Myocyte (in vitro differentiated cells): ENCODE data around the gene SMARCA1. TPM values are rescaled to one million over a fixed set of nuclear protein-coding genes. Genes with fewer than 3 reads are reported as not detected.

ENCODE experiments used
- DNase-seq: peaks from one replicate; pipeline ENCODE4 v3.0.0-alpha.2; 2012; ENCODE audit warnings: low read depth
- total RNA-seq: library from RNA; depleted of rRNA; stranded (reverse); fragments of >200 nt; gene quantifications from 2 replicates; pipeline ENCODE4 v1.2.3, GENCODE V29; 2014

Gene SMARCA1
- total RNA-seq, 1 donor from 2014 or later: 55.8 TPM

DNA sequence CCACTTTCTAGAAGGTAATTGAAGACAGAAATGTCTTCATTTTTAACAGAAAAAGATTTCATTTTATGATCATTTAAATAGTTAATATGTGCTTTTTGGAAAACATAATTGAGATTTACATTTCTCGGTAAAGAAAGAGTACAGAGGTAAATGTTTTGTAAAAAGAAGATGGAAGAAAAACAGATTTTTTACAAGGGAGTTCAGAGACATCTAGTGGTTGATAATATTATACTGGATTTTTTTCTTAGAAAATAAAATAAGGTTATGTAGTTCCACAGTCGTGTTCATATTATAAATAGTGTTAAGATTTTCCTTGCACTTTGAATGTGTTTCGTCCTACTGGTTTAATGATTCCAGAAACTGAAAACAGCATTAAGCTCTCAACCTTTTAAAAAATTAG, 60.6 kb downstream of the SMARCA1 start:
- no peak for DNase-seq

DNA sequence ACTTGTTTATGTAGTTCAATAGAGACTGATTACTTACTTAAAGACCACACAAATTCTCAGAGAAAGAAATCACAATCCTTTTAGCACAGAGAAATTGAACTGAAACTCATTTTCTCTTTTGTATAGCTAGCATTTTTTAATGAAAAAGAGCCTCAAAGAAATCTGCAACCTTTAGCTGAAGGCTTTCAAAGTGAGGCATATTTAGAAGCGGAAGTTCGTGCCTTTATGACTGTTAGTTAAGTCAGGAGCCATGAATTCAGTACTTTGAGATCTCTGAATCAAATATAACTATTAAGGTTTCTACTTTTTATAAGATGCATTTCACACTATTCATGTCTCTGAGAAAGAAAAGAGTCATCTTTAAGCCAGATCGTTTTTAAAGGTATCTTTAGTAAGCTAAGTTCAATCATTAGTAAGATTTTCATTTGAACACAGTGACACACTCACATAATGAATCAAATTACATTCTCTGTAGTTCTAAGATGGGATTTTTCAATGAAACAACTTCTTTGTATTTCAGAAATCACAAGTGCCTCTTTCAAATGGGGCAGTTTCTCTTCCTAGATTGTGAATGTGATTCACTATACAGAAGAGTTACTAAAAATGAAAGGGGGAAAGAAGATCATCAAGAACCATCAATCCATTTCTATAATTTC, 61.4 kb downstream of the SMARCA1 start:
- no peak for DNase-seq

DNA sequence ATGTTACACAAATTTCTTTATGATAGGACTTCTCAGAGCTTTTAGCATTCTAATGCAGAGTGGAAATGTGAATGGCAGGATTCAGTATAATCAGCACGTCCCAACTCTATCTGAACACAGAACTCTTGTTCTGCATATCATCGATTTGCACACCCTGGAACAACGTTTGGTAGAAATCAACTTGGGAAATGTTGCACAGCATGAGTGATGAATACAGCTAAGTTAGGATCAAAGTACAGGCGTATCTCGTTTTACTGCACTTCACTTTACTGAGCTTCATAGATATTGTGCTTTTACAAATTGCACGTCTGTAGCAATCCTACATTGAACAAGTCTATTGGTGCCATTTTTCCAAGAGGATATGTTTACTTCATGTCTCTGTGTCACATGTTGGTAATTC, 70.8 kb downstream of the SMARCA1 start:
- DNase-seq: no peak

DNA sequence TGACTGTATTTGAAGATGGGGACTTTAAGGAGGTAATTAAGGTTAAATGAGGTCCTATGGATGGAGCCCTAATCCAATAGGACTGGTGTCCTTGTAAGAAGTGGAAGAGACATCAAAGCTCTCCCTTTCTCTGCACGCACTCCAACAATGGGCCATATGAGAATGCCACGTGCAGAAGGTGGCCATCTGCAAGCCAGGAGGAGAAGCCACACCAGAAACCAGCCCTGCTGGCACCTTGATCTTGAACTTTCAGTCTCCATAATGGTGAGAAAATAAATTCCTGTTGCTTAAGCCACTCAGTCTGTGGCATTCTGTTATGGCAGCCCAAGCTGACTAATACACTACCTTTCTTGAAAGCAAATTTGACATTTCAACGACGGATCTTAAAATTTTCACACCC, 73.2 kb downstream of the SMARCA1 start:
- DNase-seq: no peak

DNA sequence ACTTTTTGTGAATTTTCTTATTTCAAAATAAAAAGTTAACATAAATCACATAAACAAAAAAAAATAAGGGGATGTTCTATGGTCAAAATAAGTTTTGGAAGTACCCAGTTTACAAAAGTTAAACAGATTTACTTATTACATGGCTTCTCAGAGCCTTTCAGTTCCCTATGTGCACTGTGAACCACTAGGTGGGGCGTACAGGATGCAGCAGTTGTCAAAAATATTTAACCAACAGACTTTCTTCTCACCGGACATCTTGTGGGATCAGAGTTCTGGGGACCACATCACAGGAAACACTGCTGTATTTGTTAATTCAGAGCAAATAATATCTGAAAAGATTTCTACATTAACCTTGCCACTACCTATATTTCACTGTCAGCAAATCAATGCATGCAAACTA, 74.1 kb downstream of the SMARCA1 start:
- DNase-seq: no peak

DNA sequence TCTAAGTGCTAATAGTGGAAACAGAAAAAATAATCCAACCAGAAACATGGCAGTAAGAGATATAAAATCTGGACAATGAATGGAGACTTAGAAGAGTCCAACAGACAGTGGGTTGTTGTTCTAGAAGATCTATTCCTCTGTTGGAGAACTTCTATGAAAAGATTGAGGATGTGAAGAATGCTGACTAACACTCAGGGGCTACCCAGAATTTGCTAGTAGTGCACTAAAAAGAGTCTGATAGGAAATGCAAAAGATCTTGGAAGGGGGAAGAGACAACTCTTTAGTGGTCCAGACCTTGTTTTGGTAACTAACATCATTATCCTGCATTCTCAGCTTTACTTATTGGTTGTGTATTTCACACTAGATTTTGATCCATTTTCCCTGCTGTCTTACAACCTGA, 77.9 kb downstream of the SMARCA1 start:
- DNase-seq: no peak

DNA sequence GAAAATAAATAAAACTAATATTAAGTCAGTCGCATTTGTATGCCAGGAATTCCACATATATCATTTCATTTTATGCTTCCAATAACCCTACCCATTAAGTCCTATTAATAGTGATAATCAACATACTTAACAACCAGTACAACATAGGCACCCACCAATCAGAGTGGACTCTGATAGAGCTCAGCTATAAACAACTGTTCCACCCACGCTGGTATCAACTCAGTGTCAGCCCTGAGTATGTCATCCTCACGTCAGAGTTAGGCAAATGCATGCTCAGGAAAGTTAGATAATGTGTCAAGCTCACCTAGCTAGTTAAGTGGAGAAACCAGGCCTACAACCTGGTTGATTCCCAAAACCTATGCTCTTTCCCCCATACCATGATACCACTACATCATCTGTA, 89.3 kb downstream of the SMARCA1 start:
- DNase-seq: no peak

DNA sequence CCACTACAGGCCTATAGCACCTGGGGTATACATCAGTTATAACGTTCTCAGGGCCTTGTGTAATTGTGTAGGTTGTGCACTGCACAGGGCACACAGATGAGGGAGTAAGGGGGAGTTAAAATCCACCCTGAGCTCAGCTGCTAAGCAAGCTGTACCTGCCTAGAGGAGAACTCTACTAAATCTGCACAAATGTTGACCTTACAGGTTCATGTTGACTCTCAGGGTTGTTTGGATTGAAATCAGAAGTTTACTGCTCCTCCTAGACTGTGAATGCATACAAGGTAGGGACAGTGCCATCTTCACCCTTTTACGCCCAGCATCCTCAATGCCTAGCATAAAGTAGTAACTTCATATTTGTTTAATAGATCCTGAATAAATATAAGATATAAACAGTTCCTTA, 89.8 kb downstream of the SMARCA1 start:
- DNase-seq: no peak

DNA sequence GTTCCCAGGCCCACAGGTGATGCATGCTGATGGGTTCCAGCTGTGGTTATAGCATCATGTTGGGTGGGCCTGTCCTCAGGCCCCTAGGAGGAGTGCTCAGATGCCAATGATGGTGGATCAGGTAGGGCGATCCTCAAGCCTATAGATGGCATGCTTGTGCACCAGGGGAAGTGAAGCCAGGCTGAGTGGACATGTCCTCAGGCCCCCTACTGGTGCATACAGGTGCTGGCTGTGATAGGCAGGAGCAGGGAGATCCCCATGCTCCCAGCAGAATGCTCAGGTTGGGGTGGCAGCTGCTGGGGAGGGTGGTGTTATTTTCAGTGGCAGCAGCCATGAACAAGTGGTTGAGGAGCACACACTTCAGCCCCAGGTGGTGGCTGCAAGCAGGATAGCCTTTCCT, 96.0 kb downstream of the SMARCA1 start:
- no peak for DNase-seq

DNA sequence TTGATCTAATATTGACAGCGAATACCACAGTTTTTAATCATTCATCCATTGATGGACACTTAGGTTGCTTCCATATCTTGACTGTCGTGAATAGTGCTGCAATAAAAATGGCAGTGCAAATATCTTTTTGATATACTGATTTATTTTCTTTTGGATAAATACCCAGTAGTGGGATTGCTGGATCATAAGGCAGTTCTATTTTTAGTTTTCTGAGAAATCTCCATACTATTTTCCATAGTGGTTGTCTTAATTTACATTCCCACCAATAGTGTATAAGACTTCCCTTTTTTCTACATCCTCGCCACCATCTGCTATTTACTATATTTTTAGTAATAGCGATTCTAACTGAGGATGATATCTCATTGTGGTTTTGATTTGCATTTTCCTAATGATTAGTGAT, 100.1 kb downstream of the SMARCA1 start:
- no peak for DNase-seq

DNA sequence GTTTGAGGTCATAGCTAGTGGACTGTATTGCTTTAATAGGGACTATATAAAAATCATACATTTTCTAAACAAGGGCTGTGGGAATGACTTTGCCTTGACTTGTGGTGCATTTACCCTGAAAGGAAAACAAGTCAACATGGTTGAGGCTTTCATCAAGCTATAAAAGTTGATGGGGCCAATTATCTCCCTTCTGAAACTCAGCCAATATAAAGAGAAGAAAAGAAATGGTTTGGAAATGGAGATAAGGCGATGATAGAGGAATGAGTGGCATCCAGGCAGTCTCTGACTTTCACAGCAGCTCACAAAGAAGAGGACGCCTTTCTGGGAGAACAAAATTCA, 118.7 kb downstream of the SMARCA1 start:
- DNase-seq: no peak

DNA sequence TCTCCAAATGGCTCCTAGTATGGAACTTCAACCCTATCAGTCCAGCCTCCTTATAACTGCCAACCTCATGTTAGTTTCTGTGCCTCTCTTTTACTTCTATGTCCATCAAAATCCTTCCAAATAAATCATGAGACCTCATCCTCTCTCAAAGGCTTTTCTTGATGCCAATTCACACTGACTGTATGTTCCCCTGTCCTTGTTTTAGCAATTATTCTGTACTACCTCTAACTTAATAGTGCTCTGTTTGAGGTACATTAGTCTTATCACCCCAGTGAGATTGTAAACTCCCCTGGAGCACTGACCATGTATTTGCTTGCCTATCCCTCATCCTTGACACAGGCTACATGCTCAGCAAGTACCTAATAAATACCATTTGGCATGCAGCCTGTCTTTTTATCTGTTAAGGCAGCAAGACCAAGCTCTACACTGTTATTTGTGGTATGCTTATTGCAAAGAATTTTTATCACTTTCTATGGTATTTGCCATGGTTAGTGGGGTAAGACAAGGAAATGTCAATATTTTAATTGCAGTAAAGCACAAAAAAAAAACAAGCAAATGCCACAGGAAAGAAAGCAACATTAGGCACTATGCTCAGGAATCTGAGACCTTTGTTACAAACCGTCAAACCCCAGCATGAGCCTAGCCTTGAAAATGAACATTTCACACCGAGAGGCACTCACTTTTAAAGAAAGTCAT, 119.2 kb downstream of the SMARCA1 start:
- no peak for DNase-seq

Other genes starting within 250 kb of the SMARCA1 start
- 6.6 and 7.1 TPM in 2 replicates for gene OCRL, start 16.8 kb upstream of the SMARCA1 start, total RNA-seq
- gene APLN, start 131.5 kb upstream of the SMARCA1 start, total RNA-seq: 0.43 and 0.94 TPM in 2 replicates
- 0.16 TPM in 1 of 2 replicates, not detected in the other for gene XPNPEP2, start 215.5 kb upstream of the SMARCA1 start, total RNA-seq